Upper lobe of left lung (tissue), 6 donors: ENCODE results near the gene C5orf58. TPM values are rescaled to one million over a fixed set of nuclear protein-coding genes. Genes with fewer than 3 reads are reported as not detected.

Experiments used
- ATAC-seq, 2 donors: fragments of 200-7000 bp; cut with Tn5 transposase; one replicate each; pipeline ENCODE4 v1.9.1; 2022; ENCODE audit warnings: mild to moderate bottlenecking in 2 of 2, moderate library complexity in 2 of 2; ENCODE audit not compliant: low FRiP score in 2 of 2
- DNase-seq, 2 donors: peaks; one replicate each; pipeline ENCODE4 v3.0.0-alpha.2; 2019 to 2020
- H3K27ac ChIP-seq, 4 donors: fragments of 200-600 bp; sonication (generic); one replicate each; pipeline ENCODE4 v1.5.1; 2016 to 2019
- H3K27me3 ChIP-seq, 4 donors: fragments of 200-600 bp; sonication (generic); one replicate each; pipeline ENCODE4 v1.5.1; 2017 to 2019
- H3K36me3 ChIP-seq, 4 donors: fragments of 200-600 bp; sonication (generic); one replicate each; pipeline ENCODE4 v1.5.1; 2016 to 2019
- H3K4me1 ChIP-seq, 4 donors: fragments of 200-600 bp; sonication (generic); one replicate each; pipeline ENCODE4 v1.5.1; 2018 to 2019
- H3K4me3 ChIP-seq, 4 donors: fragments of 200-600 bp; sonication (generic); one replicate each; pipeline ENCODE4 v1.5.1; 2017 to 2019; ENCODE audit warnings: mild to moderate bottlenecking in 2 of 4, moderate library complexity in 1 of 4
- H3K9me3 ChIP-seq, 4 donors: fragments of 200-600 bp; sonication (generic); one replicate each; pipeline ENCODE4 v1.5.1; 2018 to 2019
- CTCF ChIP-seq, 6 experiments: fragments of 450-650 bp in 4 of 6; fragments of 200-600 bp in 2 of 6; sonication (generic) in 2 of 6; IDR thresholded peaks; one replicate each; pipeline ENCODE4 v1.5.1; 2016 to 2019; ENCODE audit warnings: antibody characterized with exemption in 6 of 6
- EP300 ChIP-seq, 4 donors: sonication (generic); formaldehyde crosslinking; IDR thresholded peaks; one replicate each; pipeline ENCODE4 v1.5.1; 2017; ENCODE audit warnings: antibody characterized with exemption in 4 of 4, control low read depth in 2 of 4
- POLR2A ChIP-seq, 4 donors: fragments of 450-650 bp; IDR thresholded peaks; one replicate each; pipeline ENCODE4 v1.5.1; 2016 to 2017; ENCODE audit warnings: antibody characterized with exemption in 4 of 4, mild to moderate bottlenecking in 2 of 4
- POLR2AphosphoS5 ChIP-seq, 2 donors: sonication (generic); formaldehyde crosslinking; IDR thresholded peaks; one replicate each; pipeline ENCODE4 v1.5.1; 2017; ENCODE audit warnings: antibody characterized with exemption in 2 of 2
- WGBS, 2 donors: methylation state at CpG; one replicate each; pipeline ENCODE4 v1.1.5; 2017 to 2018; 5-methylcytosine and 5-hydroxymethylcytosine counted together
- total RNA-seq, 6 donors: library from RNA; depleted of rRNA in 4 of 6; stranded (reverse); fragments of >200 nt in 4 of 6; gene quantifications; one replicate each; pipeline versions ENCODE4 v1.1.0 to v1.2.1, GENCODE V29; 2016 to 2021
- donor health status: DM: no; HTN: no; CAD: no; lungs with moderate emphysema.
- donor health status: DM: no; HTN: yes; CAD: no; lungs with severe emphysema.

Gene C5orf58
- total RNA-seq, 6 donors from 2014 or later: not detected

- peak overlapping the region in 2 of 4 donors; percentile 10 to 70 for H3K4me3 ChIP-seq
- 57 to 76% methylated on average over 5 to 6 of the region's 6 CpGs for WGBS, 2 donors
- no peak for TF ChIP-seq CTCF (IDR thresholded peaks at IDR 0.05)
- no peak for TF ChIP-seq EP300 (IDR thresholded peaks at IDR 0.05)
- peak in 1 of 4 donors; percentile 48 for TF ChIP-seq POLR2A (IDR thresholded peaks at IDR 0.05)
- peak; percentile 54 to 76 for TF ChIP-seq POLR2AphosphoS5 (IDR thresholded peaks at IDR 0.05)
- peaks cover 44 to 65% (median 51%) of the 10 kb centered on the region in 4 donors for H3K4me1 ChIP-seq
- H3K36me3 ChIP-seq: peaks cover 0 to 34% (median 6%) of the 10 kb centered on the region in 4 donors
- H3K27ac ChIP-seq: peak overlapping the region in 2 of 4 donors; percentile 52 to 78
- no peaks in the 10 kb centered on the region for H3K27me3 ChIP-seq
- peaks cover 0 to 3% (median 0%) of the 10 kb centered on the region in 4 donors for H3K9me3 ChIP-seq
- DNase-seq (peak in 1 of 2 donors; percentile 87), ATAC-seq (peak; percentile 66 to 70)
Observed at GRCh38 chr5:170293273-170293672, 60.5 kb downstream of the C5orf58 start.

- WGBS, 2 donors: 80 to 86% methylated on average over 3 of the region's 3 CpGs
- no peak for TF ChIP-seq EP300 (IDR thresholded peaks at IDR 0.05)
- peaks cover 0 to 3% (median 0%) of the 10 kb centered on the region in 4 donors for H3K9me3 ChIP-seq
- H3K4me3 ChIP-seq: peak overlapping the region in 2 of 4 donors; percentile 10 to 70
- DNase-seq: no peak
- peaks cover 0 to 28% (median 5%) of the 10 kb centered on the region in 4 donors for H3K36me3 ChIP-seq
- peaks cover 38 to 57% (median 44%) of the 10 kb centered on the region in 4 donors for H3K4me1 ChIP-seq
- H3K27ac ChIP-seq: peak overlapping the region in 1 of 4 donors; percentile 94
- ATAC-seq: no peak
- H3K27me3 ChIP-seq: no peaks in the 10 kb centered on the region
Observed at GRCh38 chr5:170294057-170294456, 61.3 kb downstream of the C5orf58 start.

- DNase-seq (no peak), ATAC-seq (no peak)
- Histone ChIP-seq H3K27me3 (no peaks in the 10 kb centered on the region), H3K4me1 (peaks cover 33 to 53% (median 40%) of the 10 kb centered on the region in 4 donors), H3K4me3 (peak overlapping the region in 3 of 4 donors; percentile 49 to 70 (median 60)), H3K9me3 (peaks cover 0 to 3% (median 0%) of the 10 kb centered on the region in 4 donors), H3K27ac (peak overlapping the region in 2 of 4 donors; percentile 94), H3K36me3 (peaks cover 0 to 24% (median 5%) of the 10 kb centered on the region in 4 donors)
- TF ChIP-seq POLR2AphosphoS5 (IDR thresholded peaks at IDR 0.05) (no peak), EP300 (IDR thresholded peaks at IDR 0.05) (no peak), CTCF (IDR thresholded peaks at IDR 0.05) (no peak), POLR2A (IDR thresholded peaks at IDR 0.05) (no peak)
Observed at GRCh38 chr5:170294556-170294955, 61.8 kb downstream of the C5orf58 start.

Other genes starting within 250 kb of the C5orf58 start
- under 1 TPM in 1 of 6 donors, not detected in 5; 0.30 TPM for gene FOXI1, start 127.1 kb upstream of the C5orf58 start, total RNA-seq
- 100 to 1,000 TPM in 1 of 6 donors, 10 to 100 TPM in 5; 43.0 to 148 (median 68.6) TPM for gene LCP2, start 64.8 kb downstream of the C5orf58 start, total RNA-seq
- gene KCNMB1, start 156.4 kb downstream of the C5orf58 start, total RNA-seq: 1 to 10 TPM; 1.1 to 5.3 (median 2.0) TPM